Medulla oblongata (tissue), 1 donor: ENCODE results near the gene MCAM.

Experiments
- DNase-seq: peaks from one replicate; pipeline ENCODE4 v3.0.0-alpha.2; 2015; ENCODE audit errors: extremely low spot score

The MCAM gene

GRCh38 chr11:119330237-119330636 is 13.3 kb upstream of the MCAM start:
- DNase-seq, result no peak

GRCh38 chr11:119329320-119329719 is 12.4 kb upstream of the MCAM start:
- no peak for DNase-seq

GRCh38 chr11:119324189-119324588 is 7.3 kb upstream of the MCAM start:
- no peak for DNase-seq

- peak; percentile 81 for DNase-seq
Measured at GRCh38 chr11:119323532-119324033, 6.7 kb upstream of the MCAM start.

GRCh38 chr11:119322921-119323531 is 6.1 kb upstream of the MCAM start:
- DNase-seq, result no peak

- no peak for DNase-seq
Measured at GRCh38 chr11:119322360-119322739, 5.4 kb upstream of the MCAM start.

GRCh38 chr11:119320776-119321524 is 4.0 kb upstream of the MCAM start:
- peak; percentile 30 for DNase-seq

GRCh38 chr11:119320240-119320775 is 3.4 kb upstream of the MCAM start:
- DNase-seq, result peak; percentile 64

GRCh38 chr11:119319700-119320239 is 2.8 kb upstream of the MCAM start:
- no peak for DNase-seq

GRCh38 chr11:119319136-119319699 is 2.3 kb upstream of the MCAM start:
- no peak for DNase-seq

GRCh38 chr11:119318240-119319135 is 1.6 kb upstream of the MCAM start:
- peak; percentile 13 for DNase-seq

- DNase-seq, result no peak
Measured at GRCh38 chr11:119317592-119318239, 786 bp upstream of the MCAM start.

- peak; percentile 82 for DNase-seq
Measured at GRCh38 chr11:119316016-119316728, 758 bp downstream of the MCAM start.

GRCh38 chr11:119315131-119316015 is 1.6 kb downstream of the MCAM start:
- peak; percentile 57 for DNase-seq

GRCh38 chr11:119314726-119315125 is 2.2 kb downstream of the MCAM start:
- DNase-seq, result no peak

GRCh38 chr11:119310682-119311052 is 6.3 kb downstream of the MCAM start:
- DNase-seq, result no peak

GRCh38 chr11:119309953-119310681 is 6.8 kb downstream of the MCAM start:
- no peak for DNase-seq

GRCh38 chr11:119309411-119309810 is 7.5 kb downstream of the MCAM start:
- DNase-seq, result no peak

- no peak for DNase-seq
Measured at GRCh38 chr11:119307974-119308373, 9.0 kb downstream of the MCAM start.
